GM21423 (cell line): ENCODE measurements around the gene NDRG2.

Experiments
- ATAC-seq: cut with Tn5 transposase; IDR thresholded peaks from one replicate; pipeline ENCODE4 v1.9.1; 2021; ENCODE audit warnings: mild to moderate bottlenecking, moderate library complexity; ENCODE audit not compliant: unreplicated experiment

Gene NDRG2

DNA sequence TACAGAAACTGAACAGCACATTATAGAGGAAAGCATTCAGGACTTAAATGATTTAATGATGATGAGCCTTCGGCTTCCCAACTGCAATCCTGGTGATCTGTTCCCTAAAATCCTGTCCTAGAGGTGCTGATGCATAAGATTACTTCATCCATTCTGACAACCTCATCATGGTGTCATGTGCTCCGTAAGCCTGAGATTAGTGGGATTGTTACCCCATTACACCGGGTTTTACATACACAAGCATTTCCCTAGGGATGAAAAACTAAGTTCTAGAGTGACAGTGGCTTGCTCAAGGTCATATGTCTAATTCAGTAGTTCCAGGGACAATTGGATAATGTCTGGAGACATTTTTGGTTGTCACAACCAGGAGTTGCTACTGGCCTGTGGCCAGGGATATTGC is 12.3 kb upstream of the NDRG2 start:
- ATAC-seq = no peak

DNA sequence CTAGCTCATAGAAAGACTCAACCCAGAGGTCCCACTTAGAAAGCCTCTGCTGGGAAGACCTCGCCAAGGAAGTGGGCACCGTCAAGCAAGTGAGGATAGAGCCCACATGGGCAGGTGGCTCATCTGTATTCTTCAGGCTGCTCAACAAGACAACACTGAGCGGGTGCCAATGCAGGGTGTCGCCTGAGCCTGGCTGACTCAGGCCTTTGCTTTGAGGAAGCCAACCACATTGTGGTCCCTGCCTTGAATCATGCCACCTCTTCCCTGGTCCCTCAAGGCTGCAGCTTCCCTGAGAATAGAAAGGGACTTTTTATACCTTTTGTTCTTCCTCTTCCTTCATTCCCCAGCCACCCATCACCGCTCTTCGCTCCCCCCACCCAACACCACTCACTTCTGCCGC is 11.9 kb upstream of the NDRG2 start:
- no peak for ATAC-seq

DNA sequence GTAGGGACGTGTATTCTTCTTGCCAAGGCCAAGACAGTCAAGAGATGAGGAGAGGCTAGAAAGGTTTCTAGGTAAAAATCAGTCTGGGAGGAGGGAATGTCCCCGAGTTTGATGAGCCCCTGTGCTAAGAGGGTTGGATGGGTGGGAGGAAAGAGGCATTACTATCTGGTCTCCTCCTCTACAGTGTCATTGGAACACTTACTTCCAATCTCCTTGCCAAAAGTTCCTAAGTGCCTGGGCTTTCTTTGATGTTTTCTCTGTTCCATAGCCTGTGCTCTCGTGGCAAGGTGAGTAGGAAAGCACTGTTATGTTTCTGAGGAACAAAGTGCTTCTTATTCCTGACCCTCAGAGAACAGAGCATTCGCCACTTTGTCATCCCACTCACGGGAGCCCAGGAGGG is 9.8 kb upstream of the NDRG2 start, which contains the start of gene RNASE13:
RNASE13 (minus strand) TSS at position 101 of the 400 bp plus-strand sequence. CDS start 519 bp downstream, outside the sequence.
- no peak for ATAC-seq

DNA sequence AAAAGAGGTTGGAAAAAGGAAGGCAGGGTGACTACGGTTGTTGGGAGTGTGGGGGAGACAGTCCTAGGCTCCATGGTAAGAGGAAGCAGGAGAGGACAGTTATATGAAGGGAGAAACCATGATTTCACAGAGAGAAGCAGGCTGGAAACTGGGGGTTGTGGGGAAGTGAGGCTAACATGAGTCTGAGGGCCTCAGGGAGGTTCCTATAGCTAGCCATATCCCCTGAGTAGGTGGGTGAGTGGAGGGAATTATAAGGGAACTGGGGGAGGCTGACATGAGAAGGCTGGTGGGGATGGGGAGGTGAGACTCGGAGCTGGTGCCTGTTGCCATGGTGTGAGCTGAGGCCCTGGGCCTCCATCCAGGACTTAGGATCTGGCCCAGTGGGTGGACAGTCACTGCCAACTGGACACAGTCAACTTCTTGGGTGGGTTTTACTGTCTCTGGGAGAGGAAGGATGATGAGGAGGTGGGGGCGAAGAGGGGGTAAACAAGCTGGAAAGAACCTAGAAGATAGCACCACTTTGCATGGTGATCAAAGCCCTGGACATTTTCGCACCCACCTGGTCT is 8.4 kb upstream of the NDRG2 start:
- no peak for ATAC-seq

DNA sequence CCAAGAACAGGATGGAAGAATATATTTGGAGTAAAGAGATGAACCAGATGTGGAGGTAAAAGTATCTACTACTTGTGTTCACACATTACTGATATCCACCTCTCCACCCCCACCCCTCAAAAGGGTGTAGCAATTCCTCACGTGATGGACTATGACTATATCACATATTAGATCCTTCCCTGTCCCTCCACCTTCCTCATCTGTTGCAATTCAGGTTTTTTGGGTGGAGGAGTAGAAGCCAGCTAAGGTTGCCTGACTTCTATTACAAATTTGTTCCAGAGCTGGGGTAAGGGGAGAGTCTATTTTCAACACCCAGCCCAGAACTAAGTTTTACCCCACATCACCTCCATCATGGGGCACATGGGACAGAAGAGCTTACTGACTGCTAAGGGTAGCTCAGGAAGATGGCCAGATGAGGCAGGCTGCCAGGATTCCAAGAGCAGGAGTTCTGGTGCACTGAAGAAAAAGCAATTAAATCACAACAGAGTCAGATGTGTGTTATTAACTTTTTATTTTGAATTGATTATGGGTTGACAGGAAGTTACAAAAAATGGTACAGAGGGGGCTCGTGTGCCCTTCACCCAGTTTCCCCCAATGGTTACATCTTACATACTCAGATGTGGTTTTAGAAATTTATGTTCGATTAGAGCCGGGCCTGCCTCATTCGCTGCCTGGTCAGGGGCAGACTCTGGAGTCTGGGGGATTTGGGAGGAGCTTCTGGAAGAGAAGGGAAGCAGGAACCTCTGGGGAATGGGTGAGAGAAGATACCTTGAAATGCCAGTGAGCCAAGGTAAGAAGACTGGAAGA is 7.7 kb upstream of the NDRG2 start:
- no peak for ATAC-seq

DNA sequence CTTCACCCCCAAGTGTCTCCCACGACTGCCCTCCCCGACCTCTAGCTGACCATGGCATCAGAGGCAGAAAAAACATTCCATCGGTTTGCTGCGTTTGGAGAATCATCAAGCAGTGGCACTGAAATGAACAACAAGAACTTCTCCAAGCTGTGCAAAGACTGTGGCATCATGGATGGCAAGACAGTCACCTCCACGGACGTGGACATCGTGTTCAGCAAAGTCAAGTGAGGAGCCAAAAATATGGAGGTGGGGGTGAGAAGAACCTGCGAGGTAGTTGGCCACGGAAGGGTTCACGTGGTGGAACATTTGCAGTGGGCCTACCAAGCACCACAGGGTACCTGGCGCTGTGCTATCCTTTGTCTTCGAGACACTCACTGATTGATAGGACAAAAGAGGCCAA is 5.7 kb upstream of the NDRG2 start:
- no peak for ATAC-seq

DNA sequence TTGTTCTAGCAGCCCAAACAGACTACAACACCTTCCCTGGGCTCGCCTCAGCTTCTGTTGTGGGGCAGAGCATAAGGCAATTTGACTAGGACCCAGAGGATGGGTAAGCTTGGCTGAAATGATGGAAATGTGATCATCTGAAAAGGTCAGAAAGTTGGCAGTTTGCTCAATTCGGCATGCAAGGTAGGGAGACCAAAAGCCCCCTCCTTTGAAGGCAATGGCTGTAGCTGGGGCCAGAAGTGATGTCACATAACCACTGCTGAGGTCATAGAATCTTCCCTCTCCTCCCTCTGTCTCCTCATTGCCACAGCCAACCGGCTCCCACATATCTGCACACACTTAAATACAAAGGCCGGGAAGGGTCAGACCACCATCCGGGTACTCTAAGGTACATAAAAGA is 5.1 kb upstream of the NDRG2 start, which contains the start of gene TPPP2:
TPPP2 (plus strand) TSS at position 301 of the 400 bp plus-strand sequence. CDS start 365 bp downstream, outside the sequence.
- no peak for ATAC-seq

DNA sequence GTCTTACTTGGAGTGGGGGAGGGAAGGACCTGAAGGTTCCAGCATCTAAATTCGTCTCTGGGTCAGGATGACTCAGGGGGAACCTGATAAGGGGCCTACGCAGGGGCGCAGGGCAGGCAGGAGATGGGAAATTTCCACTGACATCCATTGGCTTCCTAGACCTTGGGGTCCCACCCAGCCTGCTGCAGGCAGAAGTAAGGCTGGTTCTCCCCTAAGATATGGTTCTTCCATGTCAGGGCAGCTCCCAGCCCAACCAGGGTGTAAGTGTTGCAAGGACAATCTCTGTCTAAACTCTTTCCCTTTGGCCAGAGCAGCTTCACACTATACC is 2.1 kb upstream of the NDRG2 start:
- no peak for ATAC-seq

DNA sequence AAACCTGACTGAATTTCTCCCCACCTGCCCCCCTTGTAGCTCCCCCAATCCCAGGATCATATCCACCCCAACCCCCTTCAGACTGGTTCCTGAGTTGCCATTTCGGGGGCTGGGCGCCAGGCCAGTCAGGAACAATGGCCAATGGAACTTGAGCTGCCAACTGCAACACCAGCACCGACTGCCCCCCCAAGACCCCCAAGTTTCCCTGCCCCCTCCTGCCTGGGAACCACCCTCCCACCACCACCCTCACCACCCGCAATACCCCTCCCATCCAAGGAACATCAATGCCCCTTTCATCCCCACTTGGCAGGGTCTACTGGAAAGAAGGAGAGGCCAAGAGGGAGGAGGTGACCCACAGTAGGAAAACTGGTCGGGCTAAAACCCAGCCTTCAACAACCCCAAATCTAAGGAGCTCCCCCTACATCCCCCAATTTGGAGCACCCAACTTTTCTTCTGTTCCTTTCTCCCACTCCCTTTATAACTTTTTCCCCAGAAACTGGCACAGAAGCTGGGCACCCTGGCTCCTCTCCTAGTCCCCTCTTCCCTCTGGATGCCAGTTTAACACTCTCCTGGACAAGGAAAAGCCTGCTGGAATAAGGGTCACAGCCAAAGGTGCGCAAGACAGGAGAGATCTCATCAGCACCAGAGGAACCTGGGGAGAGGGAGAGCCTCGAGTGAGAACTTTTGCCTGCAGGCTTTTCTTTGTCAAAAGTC is 1.6 kb upstream of the NDRG2 start:
- no peak for ATAC-seq

DNA sequence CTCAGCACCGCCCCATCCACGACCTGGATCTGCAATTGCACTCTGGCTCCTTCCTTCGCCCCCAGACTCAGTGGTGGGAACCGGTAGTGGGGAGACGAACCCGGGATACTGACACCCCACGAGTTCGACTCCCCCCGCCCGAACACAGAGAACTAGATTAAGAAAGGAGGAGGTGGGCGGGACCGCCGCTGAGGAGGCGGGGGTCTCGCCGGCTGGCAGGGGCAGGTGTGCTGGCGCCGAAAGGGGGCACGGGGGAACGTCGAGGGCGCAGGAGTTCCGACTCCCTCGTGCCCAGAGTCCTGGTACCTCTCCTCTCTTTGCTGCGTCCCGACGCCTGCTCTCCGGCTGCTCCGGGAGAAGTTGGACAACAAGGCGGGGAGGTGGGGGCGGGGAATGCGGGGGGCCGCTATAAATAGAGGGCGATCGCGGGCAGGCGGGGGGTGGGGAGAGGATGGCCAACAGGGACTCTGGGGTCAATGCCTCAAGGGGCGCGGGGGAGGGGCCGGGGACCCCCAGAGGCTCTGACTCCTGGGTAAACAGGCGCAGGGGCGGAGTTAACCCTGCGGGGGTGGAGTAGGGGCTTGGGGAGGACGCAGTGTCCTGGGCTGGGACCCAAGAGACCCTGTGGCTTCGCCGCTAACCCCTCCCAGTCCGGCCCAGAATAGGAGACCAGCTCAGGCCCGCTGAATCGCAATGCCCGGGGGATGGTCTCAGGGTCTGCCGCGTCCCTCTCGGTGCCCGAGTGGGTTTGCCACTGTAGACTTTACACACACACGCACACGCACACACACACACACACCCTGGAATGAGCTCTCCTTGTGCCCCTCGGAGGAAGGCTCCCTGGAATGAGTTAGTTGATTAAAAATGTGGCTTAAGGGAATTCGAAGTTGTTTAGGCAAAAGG is 761 bp upstream of the NDRG2 start:
- ATAC-seq = no peak

DNA sequence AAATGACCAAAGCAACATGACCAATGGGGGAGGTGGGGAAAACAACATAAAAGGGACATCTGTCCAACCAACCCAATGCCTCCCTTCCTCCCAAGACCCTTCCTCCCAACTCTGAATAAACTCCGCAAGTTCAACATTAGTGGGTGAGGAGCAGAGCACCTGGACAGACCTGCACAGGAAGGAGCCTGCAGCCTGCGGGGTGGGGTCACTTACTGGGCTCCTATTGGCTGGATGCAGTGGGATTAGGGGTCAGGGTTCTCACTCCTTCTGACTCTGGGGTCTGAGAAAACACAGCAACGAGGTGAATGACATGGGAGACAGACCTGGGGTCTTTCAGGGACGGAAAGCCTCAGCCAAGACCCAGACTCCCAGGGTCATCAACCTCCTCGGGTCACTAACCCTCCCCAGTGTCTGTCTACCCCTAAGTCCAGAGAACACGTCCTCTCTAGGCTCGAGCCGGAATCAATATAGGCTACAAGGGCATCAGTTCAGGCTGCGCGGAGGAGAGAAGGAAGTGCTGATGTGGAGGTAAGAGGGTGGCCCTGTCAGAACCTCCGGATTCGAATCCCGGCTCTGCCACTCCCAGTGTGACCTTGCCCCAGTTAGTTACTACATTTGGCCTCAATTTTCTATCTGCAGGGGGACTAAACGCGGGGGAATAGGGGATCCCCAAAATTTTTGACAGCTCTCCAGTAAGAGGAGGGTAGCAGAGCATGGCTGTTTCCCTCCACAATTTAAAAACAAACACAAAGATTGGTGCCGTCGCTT is 860 bp downstream of the NDRG2 start:
- no peak for ATAC-seq

DNA sequence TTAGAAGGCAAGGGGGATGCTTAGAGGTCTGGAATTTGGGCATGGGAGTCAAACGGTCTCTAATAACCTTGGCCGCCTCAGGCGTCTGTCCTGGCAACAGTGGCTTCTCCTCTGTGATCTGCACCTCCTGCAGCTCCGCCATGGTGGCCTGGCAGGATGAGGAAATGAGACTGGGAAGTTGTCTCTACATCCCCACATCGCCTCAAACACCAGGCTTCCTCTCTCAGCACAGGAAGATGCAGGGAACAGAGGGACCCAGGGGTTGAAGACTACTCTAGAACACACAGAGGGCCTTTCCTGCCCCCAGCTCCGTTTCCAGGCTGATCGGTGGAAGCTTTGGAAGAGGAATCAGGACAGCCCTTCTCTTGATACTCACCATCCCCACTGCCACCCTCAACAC is 1.7 kb downstream of the NDRG2 start:
- ATAC-seq = no peak

DNA sequence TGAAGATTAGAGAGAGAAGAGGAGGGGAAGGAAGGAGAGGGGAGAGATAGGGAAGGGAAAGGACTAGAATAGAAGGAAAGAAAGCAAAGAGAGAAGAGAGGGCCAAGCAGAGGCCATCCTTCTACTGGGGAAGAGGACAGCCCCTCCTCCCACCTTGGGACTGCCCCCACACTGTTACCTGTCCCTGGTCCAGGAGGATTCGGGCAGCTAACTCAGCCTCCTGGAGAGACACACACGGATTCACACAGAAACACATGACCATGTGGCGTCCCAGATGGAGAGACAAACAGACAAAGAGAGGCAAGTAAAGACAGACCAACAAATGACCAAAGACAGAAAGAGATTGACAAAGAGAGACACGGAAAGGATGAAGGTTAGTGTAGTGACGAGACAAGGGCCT is 2.2 kb downstream of the NDRG2 start:
- ATAC-seq = no peak

DNA sequence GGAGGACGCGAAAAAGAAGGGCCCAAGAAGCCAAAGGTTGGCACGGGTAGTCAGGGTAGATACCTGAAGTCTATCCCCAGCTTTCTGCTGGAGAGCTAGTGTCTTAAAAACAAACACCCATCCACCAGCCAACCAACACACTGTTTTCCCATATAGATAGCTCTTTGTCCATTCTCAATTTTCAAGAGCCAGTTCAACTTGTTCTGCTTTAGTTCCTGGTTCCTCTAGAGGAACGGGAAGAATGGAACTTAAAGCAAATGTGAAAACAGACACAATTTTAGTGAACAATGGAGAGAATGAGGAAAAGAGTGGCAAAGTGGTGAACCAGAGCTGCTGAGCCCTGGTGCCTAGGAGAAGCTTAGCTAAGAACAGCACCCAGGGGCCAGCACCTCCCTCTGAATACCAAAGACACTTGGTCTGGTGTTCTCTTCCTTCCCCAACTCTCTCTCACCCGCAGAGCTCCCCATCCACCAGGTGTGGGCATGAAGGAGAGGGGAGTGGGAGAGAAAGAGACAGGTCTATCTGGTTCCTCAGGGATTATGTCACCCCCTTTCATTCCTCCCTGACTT is 3.8 kb downstream of the NDRG2 start:
- no peak for ATAC-seq

DNA sequence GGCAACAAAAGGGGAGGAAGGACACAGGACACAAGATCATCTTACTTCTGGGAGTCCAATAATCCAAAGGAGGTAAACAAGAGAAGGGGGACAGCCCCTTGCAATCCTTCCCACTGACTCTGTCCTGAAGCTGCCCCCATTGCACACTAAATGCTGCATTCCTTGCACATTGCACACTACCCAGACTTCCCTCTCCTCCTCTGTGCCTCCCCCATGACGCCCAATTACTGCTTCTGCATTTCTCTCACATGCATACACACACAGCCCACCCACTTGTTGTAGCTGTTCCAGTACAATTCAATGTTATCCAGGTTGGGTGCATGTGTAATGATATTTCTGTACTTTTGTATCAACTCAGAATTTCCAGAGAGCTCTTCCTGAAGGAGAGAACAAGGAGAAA is 5.5 kb downstream of the NDRG2 start:
- ATAC-seq = no peak

DNA sequence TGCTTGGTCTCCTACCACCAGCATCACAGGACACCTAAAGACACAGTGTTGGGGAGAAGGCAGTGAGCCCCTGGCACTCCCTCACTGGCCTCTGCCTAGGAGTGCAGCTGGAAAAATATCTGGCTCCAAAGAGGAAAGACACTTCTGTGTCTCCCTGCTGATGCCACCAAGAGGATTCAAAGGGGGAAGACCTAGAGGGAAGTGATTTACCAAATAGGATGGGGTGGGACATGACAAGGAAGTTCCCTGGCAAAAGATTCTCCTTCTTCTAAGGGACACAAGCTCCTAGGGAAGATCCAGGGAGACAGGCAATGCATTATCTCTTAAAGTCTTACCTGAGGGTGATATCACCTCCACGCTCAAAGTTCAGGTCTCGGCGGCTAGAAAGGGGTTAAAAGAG is 6.1 kb downstream of the NDRG2 start:
- no peak for ATAC-seq

DNA sequence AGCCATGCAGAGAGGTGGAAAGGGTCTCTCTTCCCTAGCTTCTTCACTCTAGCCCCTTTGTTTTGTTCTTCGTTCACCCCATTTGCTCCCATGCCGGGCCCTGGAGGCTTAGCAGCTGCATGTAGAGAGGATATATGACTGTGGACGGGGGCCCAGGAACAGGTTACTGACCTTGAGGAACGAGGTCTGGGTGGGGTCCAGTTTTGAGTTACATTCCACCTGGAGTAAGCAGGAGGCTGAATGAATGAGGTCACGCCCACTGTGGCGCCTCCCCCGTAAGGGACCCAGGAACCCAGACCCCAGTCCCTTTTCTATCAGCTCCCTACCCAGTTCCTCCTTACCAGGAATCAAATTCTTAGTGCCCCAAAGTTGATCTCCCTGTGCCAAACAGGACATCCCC is 6.6 kb downstream of the NDRG2 start:
- no peak for ATAC-seq

DNA sequence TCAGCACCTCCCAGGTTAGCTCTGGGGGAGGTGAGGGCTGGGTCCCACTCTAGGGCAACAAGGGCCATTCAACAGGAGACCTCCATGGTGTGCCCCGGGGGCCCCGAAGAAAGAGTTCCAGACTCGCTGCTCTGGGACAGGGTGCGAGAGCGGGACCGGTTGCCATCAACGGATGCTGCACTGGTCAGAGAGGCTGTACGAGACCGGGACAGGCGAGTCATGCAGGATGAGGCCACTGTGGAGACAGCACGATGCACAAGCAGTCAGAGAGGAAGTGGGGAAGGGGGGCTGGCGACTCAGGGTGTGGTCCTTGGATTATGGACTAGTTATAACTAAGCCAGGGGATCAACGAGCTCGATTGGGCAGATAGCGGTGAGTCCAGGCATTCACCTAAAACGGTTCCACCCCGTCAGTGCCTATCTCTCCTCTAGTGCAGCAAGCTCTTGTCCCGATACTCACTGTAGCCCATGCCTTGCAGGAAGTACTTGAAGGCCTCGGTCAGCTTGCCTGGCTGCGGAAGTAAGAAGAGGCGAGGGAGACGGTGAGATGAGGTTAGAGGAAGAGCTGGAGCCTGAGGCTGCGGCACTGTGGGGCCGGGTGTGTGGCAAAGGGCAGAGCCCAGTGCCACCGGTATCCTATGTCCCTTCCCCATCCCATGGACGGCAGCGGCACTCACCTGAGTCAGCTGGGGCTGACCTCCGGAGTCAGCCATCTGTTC is 7.2 kb downstream of the NDRG2 start:
- ATAC-seq = no peak

DNA sequence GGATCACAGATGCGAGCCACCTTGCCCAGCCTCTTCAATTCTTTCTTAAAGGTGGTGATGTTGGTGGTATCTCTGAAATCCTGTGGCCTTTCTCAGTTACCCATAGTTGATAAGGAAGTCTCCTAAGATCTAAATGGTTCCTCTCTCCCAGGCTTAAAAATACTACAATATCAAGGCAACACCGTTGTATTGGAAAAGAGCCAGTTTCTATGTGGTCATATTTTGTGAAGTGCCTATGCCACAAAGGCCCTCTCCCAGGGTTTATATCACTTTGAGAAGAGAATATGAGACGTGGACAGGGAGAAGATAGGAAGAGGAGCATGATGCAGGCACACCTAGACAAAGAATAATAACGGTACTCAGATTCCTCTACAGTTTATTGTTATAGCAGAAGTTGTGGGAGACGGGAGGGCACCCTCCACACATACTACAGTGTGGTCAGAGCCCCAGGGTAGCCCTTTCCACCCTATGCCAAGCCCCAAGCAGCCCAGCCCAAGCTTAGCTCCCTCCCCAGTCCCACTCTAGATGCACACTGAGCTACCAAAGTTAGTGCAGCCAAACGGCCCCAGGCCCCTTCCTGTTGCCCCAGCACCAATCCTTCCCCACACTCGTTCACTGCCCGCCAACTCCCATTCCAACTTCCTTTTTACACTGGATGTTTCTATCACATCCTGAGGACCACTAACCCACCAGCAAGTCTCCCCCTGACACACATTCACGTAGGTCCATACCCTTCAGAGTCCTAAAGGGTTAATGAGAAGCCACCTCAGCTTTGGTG is 8.3 kb downstream of the NDRG2 start:
- no peak for ATAC-seq
